ENCODE results near the gene TMBIM6. TPM values are rescaled to one million over a fixed set of nuclear protein-coding genes. Genes with fewer than 3 reads are reported as not detected.
A peak's percentile ranks its signal among the peaks of the same experiment; 100 is the strongest.

The TMBIM6 gene
- total and polyA plus RNA-seq, 7 donors = 93.7 to 384 (median 201) TPM

DNA sequence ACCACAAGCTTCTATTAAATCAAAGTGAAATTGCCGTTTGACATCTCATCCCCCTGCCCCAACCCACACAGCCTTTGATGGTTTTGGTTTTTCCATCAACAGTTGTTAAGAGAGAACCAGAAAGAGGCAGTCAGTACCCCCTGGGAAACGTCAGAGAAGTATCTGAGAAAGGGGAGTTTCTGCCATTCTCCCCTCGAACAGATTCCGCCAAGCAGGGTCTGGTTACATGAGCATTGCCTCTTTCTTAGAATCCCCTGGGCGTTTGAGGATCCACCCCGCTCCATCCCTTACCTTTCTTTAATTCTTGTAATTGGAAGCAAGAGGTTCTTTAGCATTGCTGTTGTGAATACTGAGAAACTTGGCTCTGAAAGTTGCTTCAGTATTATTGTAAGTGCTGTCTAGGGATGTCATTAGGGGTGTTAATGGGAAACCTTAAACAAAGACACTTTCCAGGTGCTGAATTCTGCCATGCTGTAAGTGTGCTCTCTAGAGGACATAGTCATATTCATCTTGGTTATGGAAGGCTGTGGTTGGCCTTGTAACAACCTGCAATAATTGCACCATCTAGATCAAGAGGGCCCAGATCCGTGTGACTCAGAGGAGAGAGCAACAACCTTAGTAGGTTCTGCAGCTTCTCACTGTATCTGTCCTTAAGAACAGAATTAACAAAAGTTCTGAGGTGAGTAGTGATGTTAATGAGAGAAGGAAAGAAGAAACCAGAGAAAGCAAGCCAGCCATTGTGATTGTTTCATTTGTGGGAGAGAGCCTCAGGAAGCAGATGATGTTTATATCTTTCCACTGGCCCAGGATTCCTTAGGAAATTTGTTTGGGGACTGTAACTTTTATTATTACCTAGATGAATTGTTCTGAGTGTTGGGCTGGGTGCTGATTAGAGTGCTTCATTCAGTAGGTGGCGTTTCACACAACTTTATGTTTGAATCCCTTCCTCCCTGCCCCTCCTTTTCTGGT is 9.0 kb downstream of the TMBIM6 start:
- H3K4me3 ChIP-seq = no peak overlapping the region
- TF ChIP-seq, protein P1, sequence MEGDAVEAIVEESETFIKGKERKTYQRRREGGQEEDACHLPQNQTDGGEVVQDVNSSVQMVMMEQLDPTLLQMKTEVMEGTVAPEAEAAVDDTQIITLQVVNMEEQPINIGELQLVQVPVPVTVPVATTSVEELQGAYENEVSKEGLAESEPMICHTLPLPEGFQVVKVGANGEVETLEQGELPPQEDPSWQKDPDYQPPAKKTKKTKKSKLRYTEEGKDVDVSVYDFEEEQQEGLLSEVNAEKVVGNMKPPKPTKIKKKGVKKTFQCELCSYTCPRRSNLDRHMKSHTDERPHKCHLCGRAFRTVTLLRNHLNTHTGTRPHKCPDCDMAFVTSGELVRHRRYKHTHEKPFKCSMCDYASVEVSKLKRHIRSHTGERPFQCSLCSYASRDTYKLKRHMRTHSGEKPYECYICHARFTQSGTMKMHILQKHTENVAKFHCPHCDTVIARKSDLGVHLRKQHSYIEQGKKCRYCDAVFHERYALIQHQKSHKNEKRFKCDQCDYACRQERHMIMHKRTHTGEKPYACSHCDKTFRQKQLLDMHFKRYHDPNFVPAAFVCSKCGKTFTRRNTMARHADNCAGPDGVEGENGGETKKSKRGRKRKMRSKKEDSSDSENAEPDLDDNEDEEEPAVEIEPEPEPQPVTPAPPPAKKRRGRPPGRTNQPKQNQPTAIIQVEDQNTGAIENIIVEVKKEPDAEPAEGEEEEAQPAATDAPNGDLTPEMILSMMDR (IDR thresholded peaks at IDR 0.05) = no peak
- TF ChIP-seq POLR2AphosphoS5 (IDR thresholded peaks at IDR 0.05) = no peak
- TF ChIP-seq POLR2A (IDR thresholded peaks at IDR 0.05) = no peak
- no peak for TF ChIP-seq EP300 (IDR thresholded peaks at IDR 0.05)
- H3K36me3 ChIP-seq = peaks cover 13 to 29% (median 23%) of the 10 kb centered on the region in 4 donors
- no peaks in the 10 kb centered on the region for H3K9me3 ChIP-seq
- peak overlapping the region in 2 of 4 donors; percentile 1 to 6 for H3K27ac ChIP-seq
- intact Hi-C loops (cut with DNase I) = no loop called here
- WGBS, 2 donors = 47 to 63% methylated on average over 8 of the region's 8 CpGs
- H3K4me1 ChIP-seq = peaks cover 0 to 90% (median 80%) of the 10 kb centered on the region in 4 donors
- no peaks in the 10 kb centered on the region for H3K27me3 ChIP-seq
- DNase-seq = no peak

DNA sequence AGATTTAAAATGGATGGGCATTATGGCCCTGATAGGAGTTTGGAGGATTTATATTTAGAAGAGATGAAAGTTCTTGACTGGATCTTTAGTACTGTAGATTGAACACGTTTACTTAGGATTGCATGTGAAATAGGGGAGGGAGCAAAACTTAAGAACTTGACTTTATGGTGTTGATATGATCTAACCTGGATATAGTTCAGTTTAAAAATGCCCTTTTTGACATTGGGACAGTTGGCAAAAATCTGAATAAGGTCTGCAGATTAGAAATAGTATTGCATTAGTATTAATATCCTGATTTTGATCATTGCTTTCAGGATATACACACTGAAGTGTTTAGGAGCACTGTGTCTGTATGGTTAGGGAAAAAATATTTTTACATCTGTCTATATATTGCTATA is 9.6 kb downstream of the TMBIM6 start:
- DNase-seq = no peak
- TF ChIP-seq, protein P1 (IDR thresholded peaks at IDR 0.05) = no peak
- TF ChIP-seq EP300 (IDR thresholded peaks at IDR 0.05) (no peak), POLR2AphosphoS5 (IDR thresholded peaks at IDR 0.05) (no peak), POLR2A (IDR thresholded peaks at IDR 0.05) (no peak)
- Histone ChIP-seq H3K9me3 (no peaks in the 10 kb centered on the region), H3K27me3 (no peaks in the 10 kb centered on the region), H3K27ac (peak overlapping the region in 2 of 4 donors; percentile 1 to 6), H3K4me1 (peaks cover 0 to 84% (median 76%) of the 10 kb centered on the region in 4 donors), H3K4me3 (no peak overlapping the region), H3K36me3 (peaks cover 13 to 36% (median 30%) of the 10 kb centered on the region in 4 donors)
- intact Hi-C loops (cut with DNase I) = no loop called here
- 7 to 34% methylated on average over 1 of the region's 1 CpG for WGBS, 2 donors

DNA sequence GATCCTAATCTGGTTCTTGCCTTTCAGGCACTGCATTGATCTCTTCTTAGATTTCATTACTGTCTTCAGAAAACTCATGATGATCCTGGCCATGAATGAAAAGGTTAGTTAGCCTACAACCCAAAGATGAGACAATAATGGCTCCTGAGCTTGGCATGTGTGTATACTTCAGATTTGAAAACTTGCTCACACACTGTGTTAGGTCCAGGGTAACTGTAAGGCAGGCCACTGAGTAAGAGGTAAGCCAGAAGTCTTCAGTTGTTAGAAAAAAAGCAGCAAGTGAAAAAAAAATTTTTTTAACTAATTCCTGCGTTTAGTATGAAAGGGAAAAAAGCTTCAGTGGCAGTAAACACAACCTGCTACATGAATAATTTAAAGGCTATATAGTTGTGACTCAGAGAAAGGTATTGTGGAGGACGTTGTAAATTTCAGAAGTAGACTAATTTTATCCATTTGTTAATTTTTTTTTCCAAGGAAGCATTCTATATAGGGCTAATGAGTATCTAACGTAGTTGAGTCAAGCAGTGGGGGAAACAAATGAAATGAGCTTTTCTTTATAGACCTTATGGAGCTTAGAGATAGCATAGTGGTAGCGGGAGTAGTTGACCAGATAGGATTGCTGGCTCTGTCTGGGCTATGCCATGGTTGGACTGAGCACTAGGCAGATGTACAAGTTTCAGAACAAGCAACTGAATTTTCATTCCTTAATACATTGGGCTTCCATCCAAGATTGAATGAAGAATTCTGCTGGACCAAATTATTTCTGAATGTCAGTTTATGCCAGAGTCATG is 20.5 kb downstream of the TMBIM6 start:
- no peaks in the 10 kb centered on the region for H3K4me1 ChIP-seq
- H3K9me3 ChIP-seq = no peaks in the 10 kb centered on the region
- no peak for DNase-seq
- H3K4me3 ChIP-seq = no peak overlapping the region
- TF ChIP-seq, protein P1 (IDR thresholded peaks at IDR 0.05) = no peak
- TF ChIP-seq POLR2AphosphoS5 (IDR thresholded peaks at IDR 0.05) (no peak), POLR2A (IDR thresholded peaks at IDR 0.05) (no peak), EP300 (IDR thresholded peaks at IDR 0.05) (no peak)
- peaks cover 46 to 84% (median 75%) of the 10 kb centered on the region in 4 donors for H3K36me3 ChIP-seq
- 79 to 87% methylated on average over 4 of the region's 4 CpGs for WGBS, 2 donors
- H3K27me3 ChIP-seq = no peaks in the 10 kb centered on the region
- H3K27ac ChIP-seq = no peak overlapping the region
- intact Hi-C loops (cut with DNase I) = loop anchor here (5.0 kb wide), 1 partner anchor 80 kb away; the partner anchor contains the start of gene BCDIN3D

DNA sequence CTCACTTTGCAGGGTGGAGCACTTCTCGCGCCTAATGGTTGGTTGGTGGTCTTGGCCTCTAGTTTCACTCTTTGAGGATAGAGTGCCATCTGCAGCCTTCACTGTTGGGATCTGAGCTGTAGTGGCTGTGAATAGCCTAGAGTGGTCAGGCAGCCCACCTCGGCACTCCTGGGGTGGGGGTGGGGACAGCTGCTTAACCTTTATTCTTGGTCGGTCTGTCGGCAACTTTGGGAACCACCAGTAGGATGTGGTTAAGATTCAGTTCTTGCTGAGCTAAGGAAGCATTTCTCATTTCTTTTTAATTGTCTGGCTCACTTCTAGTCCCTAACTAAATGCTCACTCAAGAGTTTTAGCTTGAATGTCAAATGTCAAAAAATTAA is 21.1 kb downstream of the TMBIM6 start:
- Histone ChIP-seq H3K4me1 (no peaks in the 10 kb centered on the region), H3K27me3 (no peaks in the 10 kb centered on the region), H3K9me3 (no peaks in the 10 kb centered on the region), H3K27ac (no peak overlapping the region), H3K4me3 (no peak overlapping the region), H3K36me3 (peaks cover 42 to 78% (median 70%) of the 10 kb centered on the region in 4 donors)
- WGBS, 2 donors = 54 to 86% methylated on average over 5 of the region's 5 CpGs
- no peak for DNase-seq
- intact Hi-C loops (cut with DNase I) = loop anchor here (5.0 kb wide), 1 partner anchor 80 kb away; the partner anchor contains the start of gene BCDIN3D
- no peak for TF ChIP-seq POLR2AphosphoS5 (IDR thresholded peaks at IDR 0.05)
- TF ChIP-seq, protein P1 (IDR thresholded peaks at IDR 0.05) = no peak
- TF ChIP-seq POLR2A (IDR thresholded peaks at IDR 0.05) = no peak
